NB4 (cell line): ENCODE data around the gene SYTL3.

Experiments used
- DNase-seq: peaks from one replicate; pipeline ENCODE4 v3.0.0; 2010; ENCODE audit warnings: low read depth
- H3K4me3 ChIP-seq: one replicate; pipeline ENCODE4 v1.5.1; 2011; ENCODE audit warnings: mild to moderate bottlenecking, low read depth, low read length, moderate library complexity
- MYC ChIP-seq: IDR thresholded peaks from 2 replicates; pipeline ENCODE4 v1.6.1; 2011; ENCODE audit warnings: low read depth, low read length
- POLR2A ChIP-seq: IDR thresholded peaks from 2 replicates; pipeline ENCODE4 v1.6.1; 2011; ENCODE audit warnings: mild to moderate bottlenecking; ENCODE audit not compliant: insufficient read length; ENCODE audit errors: extremely low read depth
- TF ChIP-seq, protein P1 (sequence below): IDR thresholded peaks from one replicate; pipeline ENCODE4 v1.5.1; 2012; ENCODE audit warnings: low read depth, low read length
- TF ChIP-seq, protein P2 (sequence below): IDR thresholded peaks from 2 replicates; pipeline ENCODE4 v1.6.1; 2011; ENCODE audit warnings: low read depth, low read length

The SYTL3 gene

DNA sequence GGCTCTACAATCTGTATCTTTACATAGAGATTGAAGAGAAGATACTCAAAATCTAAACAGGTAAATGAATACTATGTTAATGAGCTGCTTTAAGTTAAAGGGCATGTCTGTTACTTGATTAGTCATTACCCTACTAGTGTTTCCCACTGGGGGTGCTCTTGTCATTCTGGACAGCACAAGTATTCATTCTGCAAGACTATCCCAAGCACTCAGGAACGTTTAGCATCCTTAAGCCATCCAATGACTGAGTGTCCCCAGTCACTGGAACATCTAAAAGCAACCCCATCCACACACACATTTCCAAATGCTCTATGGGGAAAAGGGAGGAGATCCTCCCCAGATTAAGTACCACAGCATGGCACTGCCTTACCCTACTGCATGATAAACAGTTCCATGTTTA, 143.6 kb downstream of the SYTL3 start:
- TF ChIP-seq, protein P1, sequence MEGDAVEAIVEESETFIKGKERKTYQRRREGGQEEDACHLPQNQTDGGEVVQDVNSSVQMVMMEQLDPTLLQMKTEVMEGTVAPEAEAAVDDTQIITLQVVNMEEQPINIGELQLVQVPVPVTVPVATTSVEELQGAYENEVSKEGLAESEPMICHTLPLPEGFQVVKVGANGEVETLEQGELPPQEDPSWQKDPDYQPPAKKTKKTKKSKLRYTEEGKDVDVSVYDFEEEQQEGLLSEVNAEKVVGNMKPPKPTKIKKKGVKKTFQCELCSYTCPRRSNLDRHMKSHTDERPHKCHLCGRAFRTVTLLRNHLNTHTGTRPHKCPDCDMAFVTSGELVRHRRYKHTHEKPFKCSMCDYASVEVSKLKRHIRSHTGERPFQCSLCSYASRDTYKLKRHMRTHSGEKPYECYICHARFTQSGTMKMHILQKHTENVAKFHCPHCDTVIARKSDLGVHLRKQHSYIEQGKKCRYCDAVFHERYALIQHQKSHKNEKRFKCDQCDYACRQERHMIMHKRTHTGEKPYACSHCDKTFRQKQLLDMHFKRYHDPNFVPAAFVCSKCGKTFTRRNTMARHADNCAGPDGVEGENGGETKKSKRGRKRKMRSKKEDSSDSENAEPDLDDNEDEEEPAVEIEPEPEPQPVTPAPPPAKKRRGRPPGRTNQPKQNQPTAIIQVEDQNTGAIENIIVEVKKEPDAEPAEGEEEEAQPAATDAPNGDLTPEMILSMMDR = peak; percentile 48
- TF ChIP-seq, protein P2, sequence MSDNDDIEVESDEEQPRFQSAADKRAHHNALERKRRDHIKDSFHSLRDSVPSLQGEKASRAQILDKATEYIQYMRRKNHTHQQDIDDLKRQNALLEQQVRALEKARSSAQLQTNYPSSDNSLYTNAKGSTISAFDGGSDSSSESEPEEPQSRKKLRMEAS = no peak
- TF ChIP-seq POLR2A (no peak), MYC (no peak)
- H3K4me3 ChIP-seq = no peak overlapping the region
- peak; percentile 67 for DNase-seq

DNA sequence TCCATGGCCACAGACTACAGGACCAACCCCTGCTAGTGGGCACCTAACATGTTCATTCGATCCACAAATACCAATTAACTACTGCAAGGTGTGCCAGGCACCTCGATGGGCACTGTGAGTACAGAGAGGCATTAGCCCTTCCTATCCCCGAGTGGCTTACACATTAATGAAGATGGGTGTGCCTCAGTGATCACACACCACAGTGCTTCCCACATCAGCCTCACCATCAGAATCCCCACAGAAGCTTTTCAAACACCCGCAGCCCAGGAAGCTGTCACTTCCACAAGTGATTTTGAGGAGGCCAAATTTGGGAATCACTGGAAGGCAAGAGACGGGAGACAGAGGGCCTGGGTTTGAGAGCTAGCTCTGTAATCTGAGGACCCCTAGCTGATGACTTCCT, 145.7 kb downstream of the SYTL3 start:
- no peak for DNase-seq
- TF ChIP-seq MYC = no peak
- TF ChIP-seq, protein P2 = no peak
- TF ChIP-seq, protein P1 = no peak
- no peak for TF ChIP-seq POLR2A
- no peak overlapping the region for H3K4me3 ChIP-seq

DNA sequence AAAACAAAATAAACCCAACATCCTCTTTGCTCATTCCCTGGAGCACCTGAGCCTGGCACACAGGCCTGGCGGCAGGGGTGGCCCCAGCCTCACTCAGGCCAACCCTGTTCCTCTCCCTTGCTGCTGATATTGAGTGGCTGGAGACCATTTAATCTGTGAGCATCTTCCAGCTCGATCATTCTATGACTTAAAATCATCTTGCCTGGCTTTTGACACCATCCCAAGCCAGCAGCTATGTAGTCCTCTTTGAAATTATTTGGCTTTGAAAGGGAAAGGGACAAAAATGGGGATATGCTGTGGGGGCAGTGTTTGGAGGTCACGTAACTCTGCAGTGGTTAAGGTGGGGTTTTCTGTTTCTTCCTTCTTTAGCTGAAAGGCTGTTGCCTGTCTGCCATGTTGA, 146.5 kb downstream of the SYTL3 start:
- TF ChIP-seq POLR2A (no peak), MYC (no peak)
- TF ChIP-seq, protein P1 = no peak
- TF ChIP-seq, protein P2 = no peak
- no peak overlapping the region for H3K4me3 ChIP-seq
- no peak for DNase-seq

DNA sequence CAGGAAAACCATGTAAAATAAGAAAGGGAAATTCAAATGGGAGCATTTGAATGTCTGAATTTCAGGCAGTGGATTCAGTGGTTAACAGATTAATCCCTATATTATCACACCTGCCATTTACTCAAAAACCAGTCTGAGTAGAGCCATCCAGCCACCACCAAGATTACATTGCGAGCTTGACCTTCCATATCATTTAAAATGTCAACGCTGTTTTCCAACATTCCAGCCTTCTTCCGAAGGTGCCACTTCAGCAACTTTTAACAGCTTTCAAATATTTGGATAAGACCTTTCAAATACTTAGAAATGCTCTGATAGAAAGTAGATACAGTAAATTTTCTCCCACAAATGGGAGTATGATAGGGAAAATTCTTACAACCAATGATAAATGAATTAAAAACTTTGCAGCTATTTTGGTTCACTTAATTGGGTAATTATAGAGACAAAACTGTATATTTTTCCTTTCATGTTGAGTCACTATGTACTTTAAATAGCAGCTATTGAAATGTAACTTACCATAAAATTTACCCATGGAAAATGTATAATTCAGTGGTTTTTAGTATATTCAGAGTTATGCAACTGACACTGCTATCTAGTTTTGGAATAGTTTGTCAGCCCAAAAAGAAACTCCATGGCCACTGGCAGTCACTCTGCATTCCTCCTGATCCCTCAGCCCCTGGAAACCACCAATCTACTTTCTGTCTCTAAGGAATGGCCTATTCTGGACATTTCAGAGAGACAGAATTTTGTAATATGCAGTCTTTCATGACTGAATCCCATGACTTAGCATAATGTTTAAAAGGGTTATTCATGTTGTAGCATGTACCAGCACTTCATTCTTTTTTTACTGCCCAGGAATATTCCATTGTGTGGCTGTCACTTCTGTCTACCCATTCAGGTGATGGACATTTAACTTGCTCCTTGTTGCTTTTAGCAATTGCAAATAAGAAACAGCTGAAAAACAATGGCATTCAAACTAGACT, 147.8 kb downstream of the SYTL3 start:
- H3K4me3 ChIP-seq = no peak overlapping the region
- TF ChIP-seq, protein P2 = no peak
- TF ChIP-seq, protein P1 = no peak
- TF ChIP-seq POLR2A (no peak), MYC (no peak)
- no peak for DNase-seq

DNA sequence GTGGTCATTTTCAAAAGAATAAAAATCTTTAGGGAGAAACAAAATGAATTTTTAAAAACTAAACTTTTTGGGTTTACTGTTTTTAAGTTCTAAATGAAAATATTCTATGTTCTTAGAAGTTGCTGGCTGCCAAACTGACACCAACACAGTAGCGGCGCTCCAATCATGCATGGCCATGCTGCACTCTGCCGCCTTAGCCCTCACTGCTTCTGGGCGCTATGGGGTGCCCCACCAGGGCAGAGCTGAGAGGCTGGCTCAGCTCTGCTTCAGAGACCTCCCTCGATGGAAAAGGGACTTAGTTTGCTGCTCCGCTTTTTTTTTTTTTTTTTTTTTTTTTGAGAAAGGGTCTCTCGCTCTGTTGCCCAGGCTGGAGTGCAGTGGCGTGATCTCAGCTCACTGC, 148.5 kb downstream of the SYTL3 start:
- no peak overlapping the region for H3K4me3 ChIP-seq
- TF ChIP-seq, protein P2 = no peak
- TF ChIP-seq, protein P1 = no peak
- no peak for TF ChIP-seq POLR2A
- no peak for TF ChIP-seq MYC
- DNase-seq = no peak
